NB4 (cell line): ENCODE data around the gene ADARB2.

ENCODE experiments used
- CTCF ChIP-seq: IDR thresholded peaks from one replicate; pipeline ENCODE4 v1.5.1; 2012; ENCODE audit warnings: low read depth, low read length
- MAX ChIP-seq: IDR thresholded peaks from 2 replicates; pipeline ENCODE4 v1.6.1; 2011; ENCODE audit warnings: low read depth, low read length
- MYC ChIP-seq: IDR thresholded peaks from 2 replicates; pipeline ENCODE4 v1.6.1; 2011; ENCODE audit warnings: low read depth, low read length
- POLR2A ChIP-seq: IDR thresholded peaks from 2 replicates; pipeline ENCODE4 v1.6.1; 2011; ENCODE audit warnings: mild to moderate bottlenecking; ENCODE audit not compliant: insufficient read length; ENCODE audit errors: extremely low read depth

- no peak for TF ChIP-seq CTCF
- TF ChIP-seq POLR2A = no peak
- TF ChIP-seq MAX = no peak
- no peak for TF ChIP-seq MYC
Observed at GRCh38 chr10:1210667-1211066, 526.7 kb downstream of the ADARB2 start.
